SU-DHL-6 (cell line): Measurements from ENCODE around the gene DDX46.

Experiments used
- EZH2phosphoT487 ChIP-seq: fragments of 200-600 bp; sonication (generic), shearing (Covaris generic); conservative IDR thresholded peaks from 2 replicates; pipeline ENCODE4 v1.6.1; 2018; ENCODE audit warnings: mild to moderate bottlenecking, antibody characterized with exemption, low read length, moderate library complexity, mixed read lengths
- TF ChIP-seq, protein P1 (sequence below): fragments of 200-600 bp; sonication (generic); IDR thresholded peaks from one replicate; pipeline ENCODE4 v1.5.1; 2017; ENCODE audit warnings: antibody characterized with exemption, mild to moderate bottlenecking, low read length, moderate library complexity; ENCODE audit not compliant: insufficient read depth, poor library complexity, severe bottlenecking

DNA sequence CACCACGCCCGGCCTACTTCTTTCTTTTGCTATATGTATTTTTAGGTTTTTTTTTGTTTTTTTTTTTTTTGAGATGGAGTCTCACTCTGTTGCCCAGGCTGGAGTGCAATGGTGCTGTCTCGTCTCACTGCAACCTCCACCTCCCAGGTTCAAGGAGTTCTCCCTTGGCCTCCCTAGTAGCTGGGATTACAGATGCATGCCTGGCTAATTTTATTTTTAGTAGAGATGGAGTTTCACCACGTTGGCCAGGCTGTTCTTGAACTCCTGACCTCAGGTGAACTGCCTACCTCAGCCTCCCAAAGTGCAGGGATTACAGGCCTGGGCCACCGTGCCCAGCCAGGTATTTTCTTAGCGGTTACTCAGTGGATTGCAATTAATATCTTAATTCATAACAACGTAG is 63.3 kb downstream of the DDX46 start:
- TF ChIP-seq, protein P1, sequence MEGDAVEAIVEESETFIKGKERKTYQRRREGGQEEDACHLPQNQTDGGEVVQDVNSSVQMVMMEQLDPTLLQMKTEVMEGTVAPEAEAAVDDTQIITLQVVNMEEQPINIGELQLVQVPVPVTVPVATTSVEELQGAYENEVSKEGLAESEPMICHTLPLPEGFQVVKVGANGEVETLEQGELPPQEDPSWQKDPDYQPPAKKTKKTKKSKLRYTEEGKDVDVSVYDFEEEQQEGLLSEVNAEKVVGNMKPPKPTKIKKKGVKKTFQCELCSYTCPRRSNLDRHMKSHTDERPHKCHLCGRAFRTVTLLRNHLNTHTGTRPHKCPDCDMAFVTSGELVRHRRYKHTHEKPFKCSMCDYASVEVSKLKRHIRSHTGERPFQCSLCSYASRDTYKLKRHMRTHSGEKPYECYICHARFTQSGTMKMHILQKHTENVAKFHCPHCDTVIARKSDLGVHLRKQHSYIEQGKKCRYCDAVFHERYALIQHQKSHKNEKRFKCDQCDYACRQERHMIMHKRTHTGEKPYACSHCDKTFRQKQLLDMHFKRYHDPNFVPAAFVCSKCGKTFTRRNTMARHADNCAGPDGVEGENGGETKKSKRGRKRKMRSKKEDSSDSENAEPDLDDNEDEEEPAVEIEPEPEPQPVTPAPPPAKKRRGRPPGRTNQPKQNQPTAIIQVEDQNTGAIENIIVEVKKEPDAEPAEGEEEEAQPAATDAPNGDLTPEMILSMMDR: no peak
- TF ChIP-seq EZH2phosphoT487: no peak
